ENCODE results near the gene MYEOV.

GRCh38 chr11:69285091-69285490, 8.9 kb upstream of the MYEOV start:
- TF ChIP-seq E2F4 (CRISPR knock-in tag; IDR thresholded peaks at IDR 0.05; ENCODE audit: borderline replicate concordance, low read depth) (no peak), RORB (CRISPR knock-in tag; IDR thresholded peaks at IDR 0.05) (no peak), ESRRA (CRISPR knock-in tag; IDR thresholded peaks at IDR 0.05; ENCODE audit: borderline replicate concordance) (no peak), CTCF (IDR thresholded peaks at IDR 0.05) (no peak), ZNF232 (CRISPR knock-in tag; IDR thresholded peaks at IDR 0.05) (no peak), ELF4 (CRISPR knock-in tag; IDR thresholded peaks at IDR 0.05; ENCODE audit: low read depth) (no peak), ATF1 (CRISPR knock-in tag; IDR thresholded peaks at IDR 0.05) (no peak), CREB1 (CRISPR knock-in tag; IDR thresholded peaks at IDR 0.05) (no peak)

All from WTC11 (cell line).